DND-41 (cell line): ENCODE results near the gene BLMH.

Source experiments
- ATAC-seq: fragments of 200-7000 bp; cut with Tn5 transposase; 3 replicates; pipeline ENCODE4 v1.9.1; 2021; ENCODE audit warnings: low read depth; ENCODE audit not compliant: insufficient read depth
- DNase-seq: peaks from one replicate; pipeline ENCODE4 v3.0.0-alpha.2; 2020
- H2AFZ ChIP-seq: 2 replicates; pipeline ENCODE4 v1.6.0; 2012; ENCODE audit warnings: low read depth, low read length
- H3K27ac ChIP-seq: 2 replicates; pipeline ENCODE4 v1.5.1; 2012; ENCODE audit warnings: low read length, inconsistent platforms
- H3K27me3 ChIP-seq: fragments of 200-600 bp; sonication (generic); 2 replicates; pipeline ENCODE4 v1.6.0; 2012; ENCODE audit warnings: low read length, mild to moderate bottlenecking, inconsistent platforms; ENCODE audit not compliant: insufficient read depth, poor library complexity
- H3K36me3 ChIP-seq: 2 replicates; pipeline ENCODE4 v1.5.1; 2012; ENCODE audit warnings: low read length, inconsistent platforms; ENCODE audit not compliant: insufficient read depth
- H3K4me1 ChIP-seq: 2 replicates; pipeline ENCODE4 v1.5.1; 2012; ENCODE audit warnings: mild to moderate bottlenecking, low read length; ENCODE audit not compliant: insufficient read depth
- H3K4me2 ChIP-seq: 2 replicates; pipeline ENCODE4 v1.6.0; 2012; ENCODE audit warnings: mild to moderate bottlenecking, moderate library complexity, low read length, inconsistent platforms; ENCODE audit not compliant: insufficient read depth
- H3K4me3 ChIP-seq, 2 experiments: fragments of 200-600 bp in 1 of 2; shearing (Covaris generic) in 1 of 2; 2 replicates each; pipeline ENCODE4 v1.5.1; 2012 to 2016; ENCODE audit warnings: inconsistent platforms in 2 of 2, low read length in 2 of 2, mild to moderate bottlenecking in 2 of 2, low read depth in 1 of 2, moderate library complexity in 1 of 2
- H3K79me2 ChIP-seq: 2 replicates; pipeline ENCODE4 v1.6.0; 2012; ENCODE audit warnings: low read length, inconsistent platforms; ENCODE audit not compliant: insufficient read depth
- H3K9ac ChIP-seq: 2 replicates; pipeline ENCODE4 v1.6.0; 2012; ENCODE audit warnings: low read depth, mild to moderate bottlenecking, inconsistent platforms, low read length, moderate library complexity
- H3K9me3 ChIP-seq: 2 replicates; pipeline ENCODE4 v1.5.1; 2012; ENCODE audit warnings: low read length, moderate library complexity, mild to moderate bottlenecking, inconsistent platforms; ENCODE audit not compliant: insufficient read depth, severe bottlenecking
- H4K20me1 ChIP-seq: 2 replicates; pipeline ENCODE4 v1.6.0; 2012; ENCODE audit warnings: low read length; ENCODE audit not compliant: insufficient read depth
- EZH2 ChIP-seq: IDR thresholded peaks from 3 replicates; pipeline ENCODE4 v1.6.1; 2012; ENCODE audit warnings: borderline replicate concordance, low read depth, mild to moderate bottlenecking, moderate library complexity, low read length, inconsistent platforms; ENCODE audit not compliant: severe bottlenecking
- TF ChIP-seq, protein P1 (sequence below): IDR thresholded peaks from 2 replicates; pipeline ENCODE4 v1.5.1; 2012; ENCODE audit warnings: borderline replicate concordance, low read length, moderate library complexity, mild to moderate bottlenecking; ENCODE audit not compliant: poor library complexity, severe bottlenecking; ENCODE audit errors: extremely low read depth

Gene BLMH

GRCh38 chr17:30240177-30240576, 51.6 kb downstream of the BLMH start:
- Histone ChIP-seq H3K36me3 (no peaks in the 10 kb centered on the region), H3K27ac (no peak overlapping the region), H3K9me3 (no peaks in the 10 kb centered on the region), H3K4me3 (no peak overlapping the region), H3K9ac (no peak overlapping the region), H3K79me2 (no peaks in the 10 kb centered on the region), H2AFZ (no peak overlapping the region), H3K27me3 (no peaks in the 10 kb centered on the region), H4K20me1 (no peaks in the 10 kb centered on the region), H3K4me1 (no peaks in the 10 kb centered on the region), H3K4me2 (no peak overlapping the region)
- no peak for ATAC-seq
- no peak for DNase-seq
- TF ChIP-seq, protein P1, sequence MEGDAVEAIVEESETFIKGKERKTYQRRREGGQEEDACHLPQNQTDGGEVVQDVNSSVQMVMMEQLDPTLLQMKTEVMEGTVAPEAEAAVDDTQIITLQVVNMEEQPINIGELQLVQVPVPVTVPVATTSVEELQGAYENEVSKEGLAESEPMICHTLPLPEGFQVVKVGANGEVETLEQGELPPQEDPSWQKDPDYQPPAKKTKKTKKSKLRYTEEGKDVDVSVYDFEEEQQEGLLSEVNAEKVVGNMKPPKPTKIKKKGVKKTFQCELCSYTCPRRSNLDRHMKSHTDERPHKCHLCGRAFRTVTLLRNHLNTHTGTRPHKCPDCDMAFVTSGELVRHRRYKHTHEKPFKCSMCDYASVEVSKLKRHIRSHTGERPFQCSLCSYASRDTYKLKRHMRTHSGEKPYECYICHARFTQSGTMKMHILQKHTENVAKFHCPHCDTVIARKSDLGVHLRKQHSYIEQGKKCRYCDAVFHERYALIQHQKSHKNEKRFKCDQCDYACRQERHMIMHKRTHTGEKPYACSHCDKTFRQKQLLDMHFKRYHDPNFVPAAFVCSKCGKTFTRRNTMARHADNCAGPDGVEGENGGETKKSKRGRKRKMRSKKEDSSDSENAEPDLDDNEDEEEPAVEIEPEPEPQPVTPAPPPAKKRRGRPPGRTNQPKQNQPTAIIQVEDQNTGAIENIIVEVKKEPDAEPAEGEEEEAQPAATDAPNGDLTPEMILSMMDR, result no peak
- no peak for TF ChIP-seq EZH2

DNA sequence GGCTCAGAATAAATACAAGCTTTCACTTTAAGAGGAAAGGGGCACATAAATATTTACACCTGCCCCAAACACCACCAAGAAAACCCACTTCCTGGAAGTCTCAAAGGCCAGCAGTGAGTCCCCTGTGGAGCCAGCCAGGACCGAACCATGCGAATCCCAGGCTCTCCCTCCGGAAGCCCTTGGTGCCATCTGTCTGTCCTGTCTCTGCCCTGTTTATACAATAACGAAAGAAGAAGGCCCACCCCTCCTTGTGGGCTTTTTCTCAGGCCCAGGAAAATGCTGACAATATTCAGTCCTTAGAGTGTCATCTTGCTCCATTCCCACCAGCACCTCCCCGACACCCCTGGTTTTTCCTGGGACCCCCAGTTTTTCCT, 52.7 kb downstream of the BLMH start:
- ATAC-seq, result no peak
- Histone ChIP-seq H3K4me3 (no peak overlapping the region), H3K9ac (no peak overlapping the region), H2AFZ (no peak overlapping the region), H3K36me3 (no peaks in the 10 kb centered on the region), H3K9me3 (no peaks in the 10 kb centered on the region), H3K79me2 (no peaks in the 10 kb centered on the region), H4K20me1 (no peaks in the 10 kb centered on the region), H3K4me2 (no peak overlapping the region), H3K27me3 (no peaks in the 10 kb centered on the region), H3K4me1 (no peaks in the 10 kb centered on the region), H3K27ac (no peak overlapping the region)
- TF ChIP-seq EZH2, result no peak
- TF ChIP-seq, protein P1, result no peak
- no peak for DNase-seq

- no peaks in the 10 kb centered on the region for H3K79me2 ChIP-seq
- H3K4me1 ChIP-seq, result no peaks in the 10 kb centered on the region
- H3K4me3 ChIP-seq, result no peak overlapping the region
- H3K4me2 ChIP-seq, result no peak overlapping the region
- H3K27me3 ChIP-seq, result peaks cover 2% of the 10 kb centered on the region
- DNase-seq (no peak), ATAC-seq (no peak)
- H3K9ac ChIP-seq, result no peak overlapping the region
- no peaks in the 10 kb centered on the region for H4K20me1 ChIP-seq
- H3K9me3 ChIP-seq, result no peaks in the 10 kb centered on the region
- no peak overlapping the region for H2AFZ ChIP-seq
- no peak for TF ChIP-seq EZH2
- TF ChIP-seq, protein P1, result no peak
- no peak overlapping the region for H3K27ac ChIP-seq
- no peaks in the 10 kb centered on the region for H3K36me3 ChIP-seq
These were observed 53.2 kb downstream of the BLMH start for GRCh38 chr17:30238387-30239088.
